ENCODE measurements around the gene SLC36A4. TPM values are rescaled to one million over a fixed set of nuclear protein-coding genes. Genes with fewer than 3 reads are reported as not detected.
A peak's percentile ranks its signal among the peaks of the same experiment; 100 is the strongest.

Gene SLC36A4
- total and polyA plus RNA-seq, 2 donors (not counting 1 experiment from before 2014, with no cell fraction given) = 7.3 to 22.7 TPM

DNA sequence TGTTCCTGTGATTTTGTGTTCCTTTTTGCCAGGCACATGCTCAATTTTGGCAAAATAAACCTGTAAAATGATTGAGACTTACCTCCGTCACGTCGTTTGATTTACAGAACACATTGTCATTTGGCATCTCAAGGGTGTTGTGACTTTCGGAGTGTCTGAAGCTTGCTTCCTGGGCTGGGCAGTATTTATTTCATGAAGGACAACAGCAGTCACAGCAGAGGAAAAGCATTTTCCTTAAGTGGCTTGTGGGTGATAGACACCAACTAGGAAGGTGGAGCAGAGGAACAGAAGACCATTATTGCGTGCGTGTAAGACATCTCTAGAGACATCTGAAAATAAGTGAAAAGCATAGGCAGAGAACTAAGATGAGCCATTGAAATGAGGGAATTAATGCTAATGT is 80.2 kb downstream of the SLC36A4 start:
- Histone ChIP-seq H3K4me1 (ENCODE audit: control insufficient read depth, extremely low read depth, insufficient read depth, low read length) (no peaks in the 10 kb centered on the region), H3K4me2 (ENCODE audit: extremely low read depth, insufficient read depth, low read length) (peak overlapping the region; percentile 8), H3K36me3 (ENCODE audit: control insufficient read depth, insufficient read depth, low read length) (no peaks in the 10 kb centered on the region), H2AFZ (ENCODE audit: low read length) (peak overlapping the region; percentile 45), H3K4me3 (replicated peaks in 1 of 4; ENCODE audit: control extremely low read depth in 1 of 4, insufficient read depth in 1 of 4, low read depth in 3 of 4, low read length in 4 of 4) (no peak overlapping the region), H3K27me3 (ENCODE audit: control insufficient read depth, insufficient read depth, low read length) (no peaks in the 10 kb centered on the region), H3K9ac (ENCODE audit: insufficient read depth, low read length) (no peak overlapping the region), H3K27ac (ENCODE audit: insufficient read depth, low read length) (no peak overlapping the region), H3K79me2 (ENCODE audit: control insufficient read depth, insufficient read depth, low read length) (no peaks in the 10 kb centered on the region), H3K9me3 (ENCODE audit: control insufficient read depth, insufficient read depth, low read depth, low read length) (no peaks in the 10 kb centered on the region), H4K20me1 (ENCODE audit: control insufficient read depth, extremely low read depth, insufficient read depth, low read length) (no peaks in the 10 kb centered on the region)
- TF ChIP-seq, protein P1, sequence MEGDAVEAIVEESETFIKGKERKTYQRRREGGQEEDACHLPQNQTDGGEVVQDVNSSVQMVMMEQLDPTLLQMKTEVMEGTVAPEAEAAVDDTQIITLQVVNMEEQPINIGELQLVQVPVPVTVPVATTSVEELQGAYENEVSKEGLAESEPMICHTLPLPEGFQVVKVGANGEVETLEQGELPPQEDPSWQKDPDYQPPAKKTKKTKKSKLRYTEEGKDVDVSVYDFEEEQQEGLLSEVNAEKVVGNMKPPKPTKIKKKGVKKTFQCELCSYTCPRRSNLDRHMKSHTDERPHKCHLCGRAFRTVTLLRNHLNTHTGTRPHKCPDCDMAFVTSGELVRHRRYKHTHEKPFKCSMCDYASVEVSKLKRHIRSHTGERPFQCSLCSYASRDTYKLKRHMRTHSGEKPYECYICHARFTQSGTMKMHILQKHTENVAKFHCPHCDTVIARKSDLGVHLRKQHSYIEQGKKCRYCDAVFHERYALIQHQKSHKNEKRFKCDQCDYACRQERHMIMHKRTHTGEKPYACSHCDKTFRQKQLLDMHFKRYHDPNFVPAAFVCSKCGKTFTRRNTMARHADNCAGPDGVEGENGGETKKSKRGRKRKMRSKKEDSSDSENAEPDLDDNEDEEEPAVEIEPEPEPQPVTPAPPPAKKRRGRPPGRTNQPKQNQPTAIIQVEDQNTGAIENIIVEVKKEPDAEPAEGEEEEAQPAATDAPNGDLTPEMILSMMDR (conservative IDR thresholded peaks at IDR 0.05 in 1 of 2, IDR thresholded peaks at IDR 0.05 in 1 of 2; ENCODE audit: low read depth in 1 of 2, low read length in 2 of 2) = no peak
- no peak for TF ChIP-seq EZH2 (IDR thresholded peaks at IDR 0.05; ENCODE audit: low read length, missing control alignments)
- DNase-seq (ENCODE audit: low read depth in 2 of 2) = no peak

DNA sequence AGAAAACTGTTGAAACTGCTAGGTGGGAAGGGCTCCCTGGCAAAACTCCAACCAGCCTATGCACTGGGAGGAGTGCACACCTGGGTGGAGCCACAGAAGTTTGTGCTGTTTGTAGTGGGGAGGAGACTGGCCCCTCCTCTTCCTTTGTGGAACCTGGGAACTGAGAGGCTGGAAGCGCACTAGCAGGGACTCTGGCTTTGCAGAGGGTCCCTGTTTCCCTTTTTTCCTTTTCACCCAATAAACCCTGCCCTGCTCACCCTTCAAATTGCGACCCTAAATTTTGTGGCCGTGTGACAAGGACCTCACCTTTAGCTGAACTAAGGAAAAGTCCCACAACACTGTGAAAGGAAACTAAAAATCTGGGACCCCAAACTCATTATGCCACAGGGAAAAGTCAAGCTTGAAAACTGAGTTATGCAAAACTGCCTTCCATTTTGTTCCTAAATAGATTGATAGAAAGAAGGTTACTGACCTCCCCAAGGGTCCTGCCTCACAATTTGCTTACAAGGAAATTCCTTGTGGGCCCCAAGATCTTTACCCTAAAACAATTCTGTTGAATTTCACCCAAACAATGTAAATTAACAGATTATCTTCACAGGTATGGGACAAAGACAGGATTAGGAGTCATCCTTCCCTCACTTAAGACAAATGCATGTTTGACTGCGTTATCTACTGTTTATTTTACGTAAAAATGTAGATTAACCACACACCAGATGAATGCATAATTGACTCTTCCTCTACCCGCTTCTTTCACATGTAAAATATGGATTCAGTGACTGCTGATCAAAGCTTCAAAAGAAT is 81.0 kb downstream of the SLC36A4 start:
- Histone ChIP-seq H3K27me3 (ENCODE audit: control insufficient read depth, insufficient read depth, low read length) (no peaks in the 10 kb centered on the region), H3K4me3 (replicated peaks in 1 of 4; ENCODE audit: control extremely low read depth in 1 of 4, insufficient read depth in 1 of 4, low read depth in 3 of 4, low read length in 4 of 4) (no peak overlapping the region), H3K36me3 (ENCODE audit: control insufficient read depth, insufficient read depth, low read length) (no peaks in the 10 kb centered on the region), H3K79me2 (ENCODE audit: control insufficient read depth, insufficient read depth, low read length) (no peaks in the 10 kb centered on the region), H3K4me1 (ENCODE audit: control insufficient read depth, extremely low read depth, insufficient read depth, low read length) (no peaks in the 10 kb centered on the region), H3K27ac (ENCODE audit: insufficient read depth, low read length) (no peak overlapping the region), H3K4me2 (ENCODE audit: extremely low read depth, insufficient read depth, low read length) (no peak overlapping the region), H2AFZ (ENCODE audit: low read length) (no peak overlapping the region), H3K9me3 (ENCODE audit: control insufficient read depth, insufficient read depth, low read depth, low read length) (no peaks in the 10 kb centered on the region), H4K20me1 (ENCODE audit: control insufficient read depth, extremely low read depth, insufficient read depth, low read length) (no peaks in the 10 kb centered on the region), H3K9ac (ENCODE audit: insufficient read depth, low read length) (no peak overlapping the region)
- peak; percentile 19 to 23 for DNase-seq (ENCODE audit: low read depth in 2 of 2)
- TF ChIP-seq, protein P1 (conservative IDR thresholded peaks at IDR 0.05 in 1 of 2, IDR thresholded peaks at IDR 0.05 in 1 of 2; ENCODE audit: low read depth in 1 of 2, low read length in 2 of 2) = no peak
- no peak for TF ChIP-seq EZH2 (IDR thresholded peaks at IDR 0.05; ENCODE audit: low read length, missing control alignments)

DNA sequence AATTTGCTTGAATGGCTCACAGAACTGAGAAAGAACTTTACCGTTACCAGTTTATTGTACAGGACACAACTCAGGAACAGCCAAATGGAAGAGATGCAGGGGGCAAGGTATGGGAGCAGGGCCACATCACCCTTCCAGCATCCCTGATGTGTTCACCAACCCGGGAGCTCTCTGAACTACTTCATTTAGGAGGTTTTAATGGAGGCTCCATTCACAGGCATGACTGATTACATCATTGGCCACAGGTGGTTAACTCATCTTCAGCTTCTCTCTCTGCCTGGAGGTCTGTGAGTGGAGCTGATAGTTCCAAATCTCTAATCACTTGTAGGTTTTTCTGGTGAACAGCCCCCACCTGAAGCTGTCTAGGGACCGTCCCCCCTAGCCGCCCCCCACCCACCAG is 83.5 kb downstream of the SLC36A4 start:
- DNase-seq (ENCODE audit: low read depth in 2 of 2) = no peak
- Histone ChIP-seq H3K27me3 (ENCODE audit: control insufficient read depth, insufficient read depth, low read length) (no peaks in the 10 kb centered on the region), H3K9ac (ENCODE audit: insufficient read depth, low read length) (no peak overlapping the region), H3K9me3 (ENCODE audit: control insufficient read depth, insufficient read depth, low read depth, low read length) (no peaks in the 10 kb centered on the region), H3K36me3 (ENCODE audit: control insufficient read depth, insufficient read depth, low read length) (no peaks in the 10 kb centered on the region), H3K79me2 (ENCODE audit: control insufficient read depth, insufficient read depth, low read length) (no peaks in the 10 kb centered on the region), H3K4me2 (ENCODE audit: extremely low read depth, insufficient read depth, low read length) (no peak overlapping the region), H2AFZ (ENCODE audit: low read length) (no peak overlapping the region), H3K4me3 (replicated peaks in 1 of 4; ENCODE audit: control extremely low read depth in 1 of 4, insufficient read depth in 1 of 4, low read depth in 3 of 4, low read length in 4 of 4) (no peak overlapping the region), H4K20me1 (ENCODE audit: control insufficient read depth, extremely low read depth, insufficient read depth, low read length) (no peaks in the 10 kb centered on the region), H3K4me1 (ENCODE audit: control insufficient read depth, extremely low read depth, insufficient read depth, low read length) (no peaks in the 10 kb centered on the region), H3K27ac (ENCODE audit: insufficient read depth, low read length) (no peak overlapping the region)
- TF ChIP-seq EZH2 (IDR thresholded peaks at IDR 0.05; ENCODE audit: low read length, missing control alignments) = no peak
- TF ChIP-seq, protein P1 (conservative IDR thresholded peaks at IDR 0.05 in 1 of 2, IDR thresholded peaks at IDR 0.05 in 1 of 2; ENCODE audit: low read depth in 1 of 2, low read length in 2 of 2) = no peak

Measured in fibroblast of lung (primary cell).